ENCODE measurements around the gene CBX2.

Gene CBX2

DNA sequence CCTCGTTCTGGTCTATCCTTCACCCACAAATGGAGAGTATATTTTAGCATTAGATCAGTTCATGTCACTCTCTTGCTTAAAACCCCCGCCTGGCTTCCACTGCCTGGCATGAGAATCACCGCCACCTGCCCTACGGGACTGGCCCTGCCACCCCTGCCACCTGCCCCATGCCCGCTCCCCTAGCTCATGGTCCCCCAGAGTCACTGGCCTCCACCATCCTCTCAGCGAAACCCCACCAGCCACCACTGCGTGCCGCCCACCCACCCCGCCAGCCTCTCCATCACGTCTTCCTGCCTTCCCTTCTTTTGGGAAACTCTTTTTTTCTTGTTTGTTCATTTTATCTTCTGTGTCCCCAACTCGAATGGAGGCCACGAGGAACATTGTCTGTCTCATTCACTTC lies 48.2 kb upstream of the CBX2 start:
- DNase-seq (ENCODE audit: low read depth in 1 of 2, low spot score in 1 of 2): no peak
- Histone ChIP-seq H3K4me3 (replicated peaks; ENCODE audit: insufficient read depth, low read length) (no peak overlapping the region), H3K27ac (replicated peaks) (no peak overlapping the region), H3K27me3 (ENCODE audit: insufficient read depth, poor library complexity, severe bottlenecking) (no peaks in the 10 kb centered on the region)
- TF ChIP-seq, protein P1, sequence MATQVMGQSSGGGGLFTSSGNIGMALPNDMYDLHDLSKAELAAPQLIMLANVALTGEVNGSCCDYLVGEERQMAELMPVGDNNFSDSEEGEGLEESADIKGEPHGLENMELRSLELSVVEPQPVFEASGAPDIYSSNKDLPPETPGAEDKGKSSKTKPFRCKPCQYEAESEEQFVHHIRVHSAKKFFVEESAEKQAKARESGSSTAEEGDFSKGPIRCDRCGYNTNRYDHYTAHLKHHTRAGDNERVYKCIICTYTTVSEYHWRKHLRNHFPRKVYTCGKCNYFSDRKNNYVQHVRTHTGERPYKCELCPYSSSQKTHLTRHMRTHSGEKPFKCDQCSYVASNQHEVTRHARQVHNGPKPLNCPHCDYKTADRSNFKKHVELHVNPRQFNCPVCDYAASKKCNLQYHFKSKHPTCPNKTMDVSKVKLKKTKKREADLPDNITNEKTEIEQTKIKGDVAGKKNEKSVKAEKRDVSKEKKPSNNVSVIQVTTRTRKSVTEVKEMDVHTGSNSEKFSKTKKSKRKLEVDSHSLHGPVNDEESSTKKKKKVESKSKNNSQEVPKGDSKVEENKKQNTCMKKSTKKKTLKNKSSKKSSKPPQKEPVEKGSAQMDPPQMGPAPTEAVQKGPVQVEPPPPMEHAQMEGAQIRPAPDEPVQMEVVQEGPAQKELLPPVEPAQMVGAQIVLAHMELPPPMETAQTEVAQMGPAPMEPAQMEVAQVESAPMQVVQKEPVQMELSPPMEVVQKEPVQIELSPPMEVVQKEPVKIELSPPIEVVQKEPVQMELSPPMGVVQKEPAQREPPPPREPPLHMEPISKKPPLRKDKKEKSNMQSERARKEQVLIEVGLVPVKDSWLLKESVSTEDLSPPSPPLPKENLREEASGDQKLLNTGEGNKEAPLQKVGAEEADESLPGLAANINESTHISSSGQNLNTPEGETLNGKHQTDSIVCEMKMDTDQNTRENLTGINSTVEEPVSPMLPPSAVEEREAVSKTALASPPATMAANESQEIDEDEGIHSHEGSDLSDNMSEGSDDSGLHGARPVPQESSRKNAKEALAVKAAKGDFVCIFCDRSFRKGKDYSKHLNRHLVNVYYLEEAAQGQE (IDR thresholded peaks at IDR 0.05; ENCODE audit: insufficient replicate concordance, low read depth): no peak

DNA sequence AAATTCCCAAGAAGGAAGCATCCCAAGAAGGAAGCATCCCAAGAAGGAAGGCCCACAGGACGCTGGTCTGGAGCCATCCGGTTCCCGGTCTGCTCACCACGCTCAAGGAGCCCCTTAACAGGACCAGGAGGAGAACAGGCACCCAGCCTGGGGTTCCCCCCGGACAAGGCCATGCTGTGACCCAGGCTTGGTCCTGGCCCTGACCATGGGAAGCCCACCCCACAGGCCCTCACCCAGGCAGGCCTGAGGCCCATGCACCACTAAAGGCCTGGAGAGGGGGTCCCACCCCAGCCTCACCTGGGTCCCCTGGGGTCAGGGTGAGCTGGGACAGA lies 47.5 kb upstream of the CBX2 start:
- H3K27me3 ChIP-seq (ENCODE audit: insufficient read depth, poor library complexity, severe bottlenecking): no peaks in the 10 kb centered on the region
- no peak for DNase-seq (ENCODE audit: low read depth in 1 of 2, low spot score in 1 of 2)
- H3K4me3 ChIP-seq (replicated peaks; ENCODE audit: insufficient read depth, low read length): no peak overlapping the region
- no peak overlapping the region for H3K27ac ChIP-seq (replicated peaks)
- TF ChIP-seq SPI1 (IDR thresholded peaks at IDR 0.05; ENCODE audit: borderline replicate concordance, low read depth) (no peak), GABPA (IDR thresholded peaks at IDR 0.05; ENCODE audit: low read depth) (no peak), POLR2AphosphoS5 (IDR thresholded peaks at IDR 0.05; ENCODE audit: low read depth) (no peak)
- TF ChIP-seq, protein P2, sequence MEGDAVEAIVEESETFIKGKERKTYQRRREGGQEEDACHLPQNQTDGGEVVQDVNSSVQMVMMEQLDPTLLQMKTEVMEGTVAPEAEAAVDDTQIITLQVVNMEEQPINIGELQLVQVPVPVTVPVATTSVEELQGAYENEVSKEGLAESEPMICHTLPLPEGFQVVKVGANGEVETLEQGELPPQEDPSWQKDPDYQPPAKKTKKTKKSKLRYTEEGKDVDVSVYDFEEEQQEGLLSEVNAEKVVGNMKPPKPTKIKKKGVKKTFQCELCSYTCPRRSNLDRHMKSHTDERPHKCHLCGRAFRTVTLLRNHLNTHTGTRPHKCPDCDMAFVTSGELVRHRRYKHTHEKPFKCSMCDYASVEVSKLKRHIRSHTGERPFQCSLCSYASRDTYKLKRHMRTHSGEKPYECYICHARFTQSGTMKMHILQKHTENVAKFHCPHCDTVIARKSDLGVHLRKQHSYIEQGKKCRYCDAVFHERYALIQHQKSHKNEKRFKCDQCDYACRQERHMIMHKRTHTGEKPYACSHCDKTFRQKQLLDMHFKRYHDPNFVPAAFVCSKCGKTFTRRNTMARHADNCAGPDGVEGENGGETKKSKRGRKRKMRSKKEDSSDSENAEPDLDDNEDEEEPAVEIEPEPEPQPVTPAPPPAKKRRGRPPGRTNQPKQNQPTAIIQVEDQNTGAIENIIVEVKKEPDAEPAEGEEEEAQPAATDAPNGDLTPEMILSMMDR (IDR thresholded peaks at IDR 0.05; ENCODE audit: insufficient read depth, low read length): no peak
- TF ChIP-seq, protein P1 (IDR thresholded peaks at IDR 0.05; ENCODE audit: insufficient replicate concordance, low read depth): no peak

DNA sequence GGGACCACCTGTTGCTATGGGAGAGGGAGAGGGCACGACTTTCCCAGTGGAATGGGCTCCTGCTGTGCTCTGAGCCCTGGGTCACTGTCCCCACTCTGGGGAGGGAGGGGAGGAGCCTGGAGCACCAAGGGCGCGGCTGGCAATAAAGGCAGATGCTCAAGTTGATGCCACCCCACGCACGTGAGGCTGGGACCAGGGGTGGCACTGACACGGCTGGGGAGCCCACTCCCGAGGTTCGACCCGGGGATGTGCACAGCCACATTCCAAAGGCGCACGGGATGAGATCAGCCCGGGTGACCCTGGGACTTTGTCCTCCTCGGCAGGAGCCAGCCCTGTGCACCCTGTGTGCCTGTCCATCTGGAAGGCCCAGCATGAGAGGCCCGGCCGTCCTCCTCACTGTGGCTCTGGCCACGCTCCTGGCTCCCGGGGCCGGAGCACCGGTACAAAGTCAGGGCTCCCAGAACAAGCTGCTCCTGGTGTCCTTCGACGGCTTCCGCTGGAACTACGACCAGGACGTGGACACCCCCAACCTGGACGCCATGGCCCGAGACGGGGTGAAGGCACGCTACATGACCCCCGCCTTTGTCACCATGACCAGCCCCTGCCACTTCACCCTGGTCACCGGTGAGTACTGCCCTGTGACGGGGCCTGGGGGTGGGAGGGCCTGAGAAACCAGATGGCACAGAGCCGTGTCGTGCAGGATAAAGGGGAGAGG lies 47.0 kb upstream of the CBX2 start, which contains the start of gene ENPP7:
TSS of gene ENPP7 (plus strand) at position 175 of the 715 bp plus-strand sequence. CDS start at position 372, 197 bp downstream.
- Histone ChIP-seq H3K27ac (replicated peaks) (no peak within 1 kb of the TSS), H3K4me3 (replicated peaks; ENCODE audit: insufficient read depth, low read length) (no peak within 1 kb of the TSS), H3K27me3 (ENCODE audit: insufficient read depth, poor library complexity, severe bottlenecking) (no peaks in the 10 kb centered on the region)
- TF ChIP-seq, protein P2 (IDR thresholded peaks at IDR 0.05; ENCODE audit: insufficient read depth, low read length): no peak
- TF ChIP-seq GABPA (IDR thresholded peaks at IDR 0.05; ENCODE audit: low read depth) (no peak), SPI1 (IDR thresholded peaks at IDR 0.05; ENCODE audit: borderline replicate concordance, low read depth) (no peak), POLR2AphosphoS5 (IDR thresholded peaks at IDR 0.05; ENCODE audit: low read depth) (no peak)
- TF ChIP-seq, protein P1 (IDR thresholded peaks at IDR 0.05; ENCODE audit: insufficient replicate concordance, low read depth): no peak
- no peak for DNase-seq (ENCODE audit: low read depth in 1 of 2, low spot score in 1 of 2)

Data from HL-60 (cell line).